GM19239 (cell line): ENCODE measurements around the gene SMG6.

Experiments
- DNase-seq: peaks from one replicate; pipeline ENCODE4 v3.0.0; 2011; ENCODE audit warnings: low spot score; ENCODE audit not compliant: insufficient read length
- FAIRE-seq: peaks from 2 replicates; lab custom pipeline; 2011; peaks lifted over from hg19 to GRCh38; lab: Jason Lieb, UNC

Gene SMG6

DNA sequence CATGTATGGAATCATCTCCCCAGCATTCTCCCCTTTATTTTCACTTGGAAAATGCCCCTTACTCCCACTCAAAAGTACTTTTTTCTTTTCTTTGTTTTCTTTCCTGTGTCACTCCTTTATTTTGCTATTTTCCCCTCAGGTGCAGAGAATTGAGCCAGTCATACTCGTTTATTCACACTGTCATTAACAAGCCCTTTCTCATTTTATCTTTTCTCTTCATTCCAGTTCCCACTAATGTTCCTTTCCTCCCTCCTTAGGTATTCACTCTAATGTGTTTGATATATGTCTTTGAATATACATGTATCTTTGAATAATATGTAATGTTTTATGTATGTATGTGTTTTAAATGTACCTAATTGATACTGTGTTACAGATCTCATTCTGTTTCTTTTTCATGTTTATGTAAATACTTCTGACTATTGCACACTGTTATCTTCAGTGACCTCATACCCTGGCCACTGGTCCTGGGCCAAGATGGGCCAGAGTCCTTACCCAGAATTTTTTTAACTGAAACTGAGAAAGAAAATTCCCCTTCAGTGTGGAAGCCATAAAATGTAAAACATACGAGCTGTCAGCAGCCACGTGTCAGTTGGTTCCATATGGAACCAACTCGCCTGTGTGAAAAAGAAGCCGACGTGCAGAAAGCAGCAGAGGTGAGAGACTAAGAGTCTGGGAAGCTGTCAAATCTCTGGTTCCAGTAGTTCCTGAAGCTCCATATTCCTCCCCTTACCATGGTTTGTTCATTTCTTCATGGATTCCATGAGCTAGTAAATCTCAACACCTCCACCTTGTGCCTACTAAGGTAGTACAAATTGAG lies 6.0 kb upstream of the SMG6 start:
- DNase-seq (no peak), FAIRE-seq (no peak)

- DNase-seq (no peak), FAIRE-seq (no peak)
Measured at GRCh38 chr17:2304931-2305330, 1.3 kb upstream of the SMG6 start.

DNA sequence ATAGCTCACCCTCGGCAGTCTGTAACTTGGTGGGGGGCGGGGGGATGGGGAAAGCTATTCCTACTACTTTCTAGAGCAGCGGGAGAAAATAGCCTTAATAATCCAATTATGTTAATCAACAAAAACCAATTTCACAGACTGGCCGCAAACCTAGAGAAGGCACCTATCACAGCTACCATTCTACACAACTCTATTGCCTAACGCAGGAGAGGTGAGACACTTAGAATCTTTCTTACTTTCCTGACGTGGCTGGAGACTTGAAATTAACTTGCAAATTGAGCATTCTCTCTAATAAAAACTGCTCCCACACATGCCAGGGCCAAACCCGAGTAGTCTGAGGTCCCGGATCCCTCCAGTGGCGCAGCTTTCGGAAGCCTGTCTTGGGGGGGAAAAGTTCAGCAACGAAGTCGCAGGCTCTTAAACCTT lies 794 bp downstream of the SMG6 start:
- DNase-seq, result no peak
- FAIRE-seq, result peak; percentile 68

- no peak for FAIRE-seq
Measured at GRCh38 chr17:2299756-2300155, 3.8 kb downstream of the SMG6 start.

GRCh38 chr17:2299136-2299535 lies 4.4 kb downstream of the SMG6 start:
- FAIRE-seq (no peak), DNase-seq (no peak)

More at GRCh38 chr17:2299756-2300155, 3.8 kb downstream of the SMG6 start:
- DNase-seq, result no peak

- no peak for FAIRE-seq
- no peak for DNase-seq
Measured at GRCh38 chr17:2297023-2297422, 6.6 kb downstream of the SMG6 start.

DNA sequence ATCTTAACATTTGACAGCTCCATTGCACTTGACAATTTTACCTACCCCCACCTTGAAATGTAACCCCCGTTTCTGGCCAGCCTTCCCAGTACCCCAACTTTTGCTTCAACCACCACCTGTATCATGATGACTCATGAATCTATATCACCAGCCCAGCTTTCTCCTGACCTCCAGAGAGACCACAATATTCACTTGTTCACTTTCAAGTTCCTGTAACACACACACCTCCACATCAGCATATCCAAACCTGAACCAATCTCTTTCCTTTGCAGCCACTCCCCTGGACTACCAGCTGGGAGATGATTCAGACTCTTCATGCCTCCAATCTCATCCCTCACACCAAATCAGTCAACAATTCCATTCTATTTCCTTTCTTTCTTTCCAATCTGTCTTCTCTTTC lies 8.0 kb downstream of the SMG6 start:
- peak; percentile 33 for FAIRE-seq
- no peak for DNase-seq

GRCh38 chr17:2292100-2292499 lies 11.5 kb downstream of the SMG6 start:
- FAIRE-seq (no peak), DNase-seq (no peak)

- DNase-seq (no peak), FAIRE-seq (peak; percentile 74)
Measured at GRCh38 chr17:2289878-2290478, 13.6 kb downstream of the SMG6 start.

DNA sequence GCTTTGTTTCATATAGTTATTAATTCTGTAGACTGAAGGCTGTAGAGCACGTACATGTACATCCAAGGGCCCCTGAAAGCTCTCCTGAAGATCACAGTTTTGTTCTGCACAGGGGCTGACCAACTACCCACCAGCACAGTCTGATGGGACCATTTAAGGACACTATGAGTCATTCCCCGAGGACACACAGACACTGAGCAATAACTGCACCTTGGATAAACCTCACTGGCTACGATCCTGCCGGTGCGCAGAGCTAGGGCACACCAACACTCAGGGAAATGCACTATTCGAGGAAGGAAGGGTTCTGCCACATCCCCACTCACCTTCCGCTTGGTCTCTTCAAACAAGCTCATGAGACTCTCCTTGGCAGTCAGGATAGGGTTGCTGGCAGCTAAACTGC lies 20.3 kb downstream of the SMG6 start:
- FAIRE-seq, result no peak

GRCh38 chr17:2282297-2282873 lies 21.2 kb downstream of the SMG6 start:
- peak; percentile 40 for DNase-seq
- peak; percentile 85 for FAIRE-seq

More for the DNA sequence above, 20.3 kb downstream of the SMG6 start:
- DNase-seq, result no peak

DNA sequence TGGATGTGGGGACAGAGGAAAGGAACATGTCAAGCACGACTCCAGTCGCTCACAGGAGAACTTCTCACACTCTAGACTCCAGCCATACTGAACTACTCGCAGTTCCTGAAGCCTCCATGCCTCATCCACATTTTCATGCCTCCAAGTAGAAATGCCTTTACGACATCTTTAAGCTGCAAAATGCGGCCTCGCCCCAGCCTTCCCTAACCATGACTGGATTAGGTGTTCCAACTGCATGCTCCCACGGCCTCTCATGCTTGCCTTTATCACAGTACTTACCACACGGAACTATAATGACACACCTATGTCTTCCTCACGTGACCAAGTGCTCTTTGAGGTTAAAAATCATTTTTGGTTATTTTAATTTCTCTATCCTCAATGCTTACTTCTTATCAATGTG lies 23.9 kb downstream of the SMG6 start:
- DNase-seq (no peak), FAIRE-seq (no peak)

- no peak for DNase-seq
- no peak for FAIRE-seq
Measured at GRCh38 chr17:2277429-2278170, 26.0 kb downstream of the SMG6 start.

GRCh38 chr17:2275722-2276121 lies 27.9 kb downstream of the SMG6 start:
- no peak for FAIRE-seq
- no peak for DNase-seq

DNA sequence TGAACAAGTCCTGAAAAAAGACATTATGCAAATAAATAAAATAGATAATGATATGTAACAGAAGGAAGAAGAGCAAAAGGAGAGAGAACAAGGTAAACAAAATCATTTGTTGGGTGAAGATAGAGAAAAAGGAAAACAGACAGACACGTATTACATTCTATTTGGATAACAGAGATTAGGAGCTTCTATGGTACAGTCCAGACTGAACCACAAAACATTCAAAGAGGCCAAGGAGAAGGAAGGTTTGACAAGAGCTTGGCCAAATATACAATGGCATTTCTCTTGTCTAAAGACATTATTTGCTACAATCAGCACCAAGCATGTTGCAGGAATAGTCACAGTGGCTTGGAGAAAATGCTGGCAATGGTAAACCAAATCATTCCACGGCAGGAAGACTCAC lies 29.2 kb downstream of the SMG6 start:
- no peak for FAIRE-seq
- no peak for DNase-seq

DNA sequence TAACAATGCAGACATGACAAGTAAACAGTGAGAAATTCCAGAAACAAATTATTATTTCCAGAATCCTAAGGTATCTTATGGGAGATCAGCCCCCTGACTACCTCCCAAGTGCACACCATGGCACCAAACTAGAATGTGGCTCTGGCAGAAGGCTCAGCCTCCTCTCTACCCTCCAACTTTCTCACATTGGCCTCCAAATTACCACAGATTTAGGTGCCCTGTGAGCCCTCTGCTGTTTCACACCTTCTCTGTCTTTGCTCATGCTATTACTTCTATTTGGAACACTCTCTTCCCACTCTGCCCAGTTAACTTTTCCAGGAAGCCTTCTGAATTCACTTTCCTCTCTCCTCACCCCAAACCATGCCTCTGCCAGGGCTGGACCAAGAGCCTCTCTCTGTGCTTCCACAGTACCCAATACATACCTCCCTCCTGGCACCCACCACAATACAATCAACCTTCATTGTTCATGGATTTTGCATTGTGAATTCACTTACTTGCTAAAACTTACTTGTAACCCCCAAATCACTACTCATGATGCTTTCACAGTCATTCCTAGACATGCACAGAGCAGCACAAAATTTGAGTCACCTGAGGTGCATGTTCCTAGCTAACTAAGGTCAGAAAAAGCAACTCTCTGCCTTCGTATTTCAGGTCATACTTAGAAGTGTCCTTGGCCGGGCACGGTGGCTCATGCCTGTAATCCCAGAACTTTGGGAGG lies 31.4 kb downstream of the SMG6 start:
- no peak for DNase-seq
- no peak for FAIRE-seq

GRCh38 chr17:2267354-2267753 lies 36.2 kb downstream of the SMG6 start:
- no peak for DNase-seq

DNA sequence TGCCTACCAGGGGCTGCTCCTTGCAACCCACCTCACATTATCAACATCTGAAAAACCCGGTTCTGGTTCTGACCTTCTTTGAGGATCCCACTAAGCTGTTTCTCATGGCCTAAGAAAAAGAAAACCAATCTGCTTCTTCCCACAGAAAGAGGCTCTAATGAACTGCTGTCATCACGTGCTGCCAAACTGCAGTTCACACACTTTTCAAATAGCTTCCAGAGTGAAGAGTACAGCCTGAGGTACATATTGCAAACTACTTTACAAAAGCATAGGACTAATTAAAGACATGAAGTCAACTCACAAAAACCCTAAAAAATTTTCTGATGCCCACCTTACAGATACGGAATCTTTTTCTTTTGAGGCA lies 36.7 kb downstream of the SMG6 start:
- DNase-seq (no peak), FAIRE-seq (no peak)

More at GRCh38 chr17:2267354-2267753, 36.2 kb downstream of the SMG6 start:
- no peak for FAIRE-seq

DNA sequence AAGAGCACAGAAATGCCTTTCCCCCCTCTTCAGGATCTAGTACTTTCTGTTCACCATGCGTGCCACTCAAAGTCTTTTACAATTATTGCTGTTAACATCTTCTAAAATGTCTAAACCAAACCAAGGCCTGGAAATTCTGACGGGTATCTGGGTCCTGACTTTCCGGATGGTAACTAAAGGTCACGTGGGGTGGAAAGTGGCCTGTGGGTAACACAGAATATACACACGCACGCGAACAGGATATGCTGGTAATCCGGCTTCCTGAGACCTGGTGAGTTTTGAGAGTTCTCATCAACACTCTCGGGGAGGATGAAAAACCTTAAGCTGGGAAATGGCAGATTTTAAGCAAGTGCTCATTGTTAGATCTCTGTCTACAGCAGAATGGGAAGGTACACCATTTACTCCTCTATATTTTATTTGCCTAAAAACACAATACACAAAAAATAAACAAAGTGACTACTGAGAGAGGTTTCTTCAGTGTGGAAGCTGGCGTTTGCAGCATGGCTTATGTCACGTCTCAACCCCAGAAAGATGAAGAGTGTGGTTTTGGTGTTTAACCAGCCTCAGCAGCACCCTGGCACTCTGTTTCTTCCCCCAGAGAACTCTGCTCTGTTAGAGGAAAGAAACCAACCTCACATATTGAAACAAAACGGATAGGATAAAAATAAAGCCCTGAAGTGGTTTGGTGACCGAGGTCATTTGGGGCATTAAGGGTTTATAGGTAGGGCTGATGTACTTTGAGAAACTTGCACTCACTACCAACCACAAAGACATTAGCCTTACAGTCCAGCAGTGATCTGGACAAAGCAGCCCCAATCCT lies 37.3 kb downstream of the SMG6 start:
- FAIRE-seq, result peak; percentile 96
- no peak for DNase-seq
